Right kidney (tissue), 1 donor: Measurements from ENCODE around the gene TLR9.

ENCODE experiments used
- DNase-seq: peaks from one replicate; pipeline ENCODE4 v3.0.0-alpha.2; 2016

TLR9 gene

DNA sequence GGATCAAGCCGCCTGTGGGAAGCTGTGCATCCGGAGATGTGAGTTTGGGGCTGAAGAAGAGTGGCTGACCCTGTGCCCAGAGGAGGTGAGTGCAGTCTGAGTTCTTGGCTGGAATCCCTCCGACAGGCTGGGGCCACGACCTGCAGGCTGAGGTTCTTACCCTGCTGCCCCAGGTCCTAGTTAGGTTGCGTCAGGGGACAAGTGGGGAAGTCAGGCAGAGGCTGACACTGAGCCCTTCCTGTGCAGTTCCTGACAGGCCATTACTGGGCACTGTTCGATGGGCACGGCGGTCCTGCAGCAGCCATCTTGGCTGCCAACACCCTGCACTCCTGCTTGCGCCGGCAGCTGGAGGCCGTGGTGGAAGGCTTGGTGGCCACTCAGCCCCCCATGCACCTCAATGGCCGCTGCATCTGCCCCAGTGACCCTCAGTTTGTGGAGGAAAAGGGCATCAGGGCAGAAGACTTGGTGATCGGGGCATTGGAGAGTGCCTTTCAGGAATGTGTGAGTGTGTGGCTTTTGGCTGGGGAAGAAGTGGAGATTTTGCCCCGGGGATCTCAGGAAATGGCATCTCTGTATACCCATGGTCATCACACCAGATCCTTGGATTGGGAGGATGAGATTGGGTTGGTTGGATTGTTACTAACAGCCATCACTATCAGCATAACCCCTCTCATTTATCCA, 21.4 kb upstream of the TLR9 start:
- DNase-seq = peak; percentile 1

- no peak for DNase-seq
Observed at GRCh38 chr3:52246264-52246620, 20.8 kb upstream of the TLR9 start.

- peak; percentile 73 for DNase-seq
Observed at GRCh38 chr3:52245322-52246263, 20.1 kb upstream of the TLR9 start, which contains the start of gene PPM1M. Gene PPM1M, plus strand, starts transcription at chr3:52245759. Its CDS starts 66 bp downstream, at chr3:52245825.

DNA sequence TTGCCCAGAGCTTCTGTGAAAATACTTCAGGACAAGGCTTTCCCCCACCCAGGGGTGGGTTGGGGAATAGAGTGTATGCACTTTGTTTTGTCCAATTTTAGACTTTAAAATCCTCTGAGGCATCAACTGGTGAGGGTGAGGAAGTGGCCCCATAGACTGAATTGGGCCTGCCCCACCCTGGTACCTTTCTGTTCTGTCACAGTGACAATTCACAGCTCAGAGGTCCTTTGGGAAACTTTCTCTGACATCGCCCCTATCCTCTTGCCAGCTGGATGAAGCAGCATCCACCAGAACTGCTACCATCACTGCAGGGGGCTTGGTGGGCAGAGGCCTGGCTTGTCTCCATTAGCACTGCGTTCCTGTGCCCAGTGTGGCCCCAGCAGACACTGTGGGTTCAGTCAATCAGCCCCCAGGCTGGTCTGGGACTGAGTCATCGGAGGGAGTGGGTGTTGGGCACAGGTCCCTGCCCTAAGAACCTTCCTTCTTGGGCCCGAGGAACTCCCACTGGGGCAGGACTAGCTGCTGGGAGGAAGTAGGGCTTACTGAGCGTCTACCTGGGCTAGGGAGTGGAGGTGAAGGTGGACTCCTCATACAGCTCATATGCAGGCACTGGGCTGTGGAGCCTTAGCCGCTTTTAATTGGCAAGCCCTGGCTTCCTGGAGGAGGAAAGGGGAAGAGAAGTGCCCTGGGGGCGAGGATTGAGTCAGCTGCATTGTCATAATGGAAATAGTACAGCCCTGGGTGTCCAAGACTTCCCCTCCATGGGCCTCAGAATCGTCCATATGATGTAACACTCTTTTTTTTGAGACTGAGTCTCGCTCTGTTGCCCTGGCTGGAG, 18.6 kb upstream of the TLR9 start:
- DNase-seq = peak; percentile 1

GRCh38 chr3:52242039-52242438, 16.6 kb upstream of the TLR9 start:
- no peak for DNase-seq

DNA sequence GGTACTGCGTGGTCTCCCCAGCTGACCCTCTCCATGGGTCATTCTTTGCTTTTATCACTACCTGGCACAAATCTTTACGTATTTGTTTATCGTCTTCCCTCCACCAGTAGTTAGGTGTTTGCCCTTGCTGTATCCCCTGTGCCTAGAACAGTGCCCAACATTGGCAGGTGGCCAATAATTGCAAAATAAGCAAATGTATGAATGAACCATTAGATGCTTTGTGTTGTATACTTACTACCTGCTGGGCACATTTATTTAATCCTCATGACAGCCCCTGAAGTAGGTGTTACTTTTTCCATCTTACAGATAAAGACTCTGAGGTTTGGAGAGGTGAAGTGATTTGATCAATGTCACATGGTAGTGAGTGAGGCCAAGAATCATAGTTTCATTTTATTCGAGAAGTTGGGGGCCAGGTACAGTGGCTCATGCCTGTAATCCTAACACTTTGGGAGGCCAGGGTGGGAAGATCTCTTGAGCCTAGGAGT, 15.5 kb upstream of the TLR9 start:
- DNase-seq = no peak

DNA sequence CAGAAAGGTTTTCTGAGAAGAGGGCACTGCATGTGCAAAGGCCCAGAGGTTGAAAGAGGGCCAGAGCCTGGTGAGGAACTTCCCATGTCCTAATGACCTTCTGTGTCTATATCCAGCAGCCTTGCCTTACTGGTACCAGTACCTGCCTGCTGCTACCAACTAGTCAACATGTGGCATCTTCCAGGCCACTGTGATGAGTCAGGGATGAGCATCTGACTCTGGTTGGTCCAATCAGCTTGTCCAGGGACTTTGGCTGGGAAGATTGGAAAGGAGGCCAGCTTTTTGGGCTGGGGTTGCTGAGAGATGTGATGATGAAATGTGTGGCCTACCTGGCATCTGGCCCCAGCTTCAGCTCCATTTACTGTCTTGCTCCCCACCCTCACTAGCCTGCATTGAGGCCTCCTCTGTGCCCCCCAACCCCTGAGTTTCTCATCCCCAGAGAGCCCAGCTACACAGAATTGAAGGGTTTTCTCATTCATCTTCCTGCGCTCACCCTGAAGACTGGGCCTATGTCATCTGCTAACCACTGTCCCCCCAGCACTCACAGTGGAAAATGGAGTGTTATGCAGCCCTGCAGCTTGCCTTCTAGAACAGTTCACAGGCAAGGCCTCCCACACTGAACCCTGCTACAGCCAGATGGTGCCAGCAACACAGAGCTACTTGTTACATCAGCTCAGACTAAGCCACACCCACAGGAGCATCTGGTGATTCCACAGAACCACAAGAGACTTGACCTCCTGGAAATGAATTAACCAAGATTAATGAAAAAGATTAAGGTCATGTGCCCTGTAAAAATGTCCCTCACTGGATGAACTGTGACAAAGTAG, 14.8 kb upstream of the TLR9 start:
- no peak for DNase-seq

GRCh38 chr3:52238761-52239701, 13.6 kb upstream of the TLR9 start, which contains the start of gene TWF2:
Gene TWF2, minus strand, starts transcription at chr3:52239158. Its CDS starts 142 bp downstream, at chr3:52239016.
- DNase-seq = peak; percentile 92

GRCh38 chr3:52238193-52238760, 12.8 kb upstream of the TLR9 start:
- no peak for DNase-seq

- no peak for DNase-seq
Observed at GRCh38 chr3:52237657-52238172, 12.3 kb upstream of the TLR9 start.

DNA sequence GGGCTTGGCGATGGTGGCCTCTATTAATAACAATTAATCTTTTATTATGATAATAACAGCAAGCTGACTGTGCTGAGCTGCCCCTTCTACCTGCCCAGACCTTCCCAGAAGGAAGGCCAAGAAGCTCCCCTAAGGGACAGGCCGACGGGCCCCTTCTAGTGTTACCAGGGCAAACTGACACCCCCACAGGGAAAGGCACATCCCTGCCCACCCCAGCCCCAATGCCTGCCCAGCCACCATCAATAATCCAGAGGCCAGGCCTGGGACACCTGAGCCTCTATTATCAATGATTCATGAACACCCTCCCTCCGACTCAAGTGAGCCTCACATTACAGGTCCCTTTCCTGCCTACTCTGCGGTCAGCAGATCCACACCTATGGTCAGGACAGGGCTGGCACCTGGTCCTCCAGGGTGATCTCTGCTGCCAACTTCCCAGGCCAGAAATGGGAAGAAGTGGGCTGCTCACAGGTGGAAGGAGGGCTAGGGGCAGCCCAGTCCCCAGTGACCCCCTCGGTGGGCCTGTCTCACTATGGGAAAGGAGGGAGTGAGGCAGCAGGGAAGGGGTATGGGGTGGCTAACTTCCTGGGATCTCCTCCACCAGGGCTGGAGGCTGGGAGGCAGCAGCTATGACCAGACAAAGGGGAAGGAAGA, 11.7 kb upstream of the TLR9 start:
- DNase-seq = peak; percentile 24

DNA sequence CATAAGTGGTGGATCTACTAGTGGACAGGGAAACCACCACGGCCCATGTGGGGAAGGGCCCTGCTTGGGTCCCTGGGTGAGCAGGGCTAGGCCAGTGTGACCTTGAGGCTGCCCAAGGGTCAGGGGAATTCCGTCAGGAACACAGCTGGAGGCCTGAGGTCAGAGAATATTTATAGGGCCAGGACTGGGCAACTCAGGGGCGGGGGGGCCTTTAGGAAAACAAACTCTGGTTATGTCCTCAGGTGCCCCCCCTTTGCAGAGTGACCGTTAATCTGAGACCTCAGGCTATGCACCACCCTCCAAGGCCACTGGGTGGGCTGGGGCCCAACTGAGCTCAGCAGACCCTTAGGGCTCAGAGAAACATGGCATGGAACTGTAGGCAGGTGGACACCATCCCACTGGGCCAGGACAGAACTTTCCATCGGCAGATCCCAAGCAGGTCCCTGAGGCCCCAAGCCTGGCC, 11.0 kb upstream of the TLR9 start:
- DNase-seq = no peak

- DNase-seq = no peak
Observed at GRCh38 chr3:52234516-52235447, 9.3 kb upstream of the TLR9 start.

DNA sequence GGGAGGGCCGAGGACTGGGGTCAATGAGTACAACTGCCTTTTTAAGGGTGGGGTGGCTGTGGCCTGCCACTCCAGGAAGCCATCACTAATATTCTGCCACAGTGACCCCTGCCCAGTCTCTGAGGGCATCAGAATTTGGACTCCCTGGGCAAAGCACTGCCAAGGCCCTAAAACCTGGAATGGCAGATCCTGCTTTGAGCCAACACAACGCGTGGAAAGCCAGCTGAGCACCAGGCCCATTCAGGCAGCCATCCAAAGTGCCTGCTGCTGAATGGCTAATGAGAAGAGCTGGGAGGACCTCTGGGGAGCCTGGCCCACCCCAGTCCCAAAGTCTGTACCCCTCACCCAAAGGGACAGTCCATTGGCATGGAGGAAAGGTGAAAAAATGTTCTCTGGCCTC, 8.5 kb upstream of the TLR9 start:
- no peak for DNase-seq

DNA sequence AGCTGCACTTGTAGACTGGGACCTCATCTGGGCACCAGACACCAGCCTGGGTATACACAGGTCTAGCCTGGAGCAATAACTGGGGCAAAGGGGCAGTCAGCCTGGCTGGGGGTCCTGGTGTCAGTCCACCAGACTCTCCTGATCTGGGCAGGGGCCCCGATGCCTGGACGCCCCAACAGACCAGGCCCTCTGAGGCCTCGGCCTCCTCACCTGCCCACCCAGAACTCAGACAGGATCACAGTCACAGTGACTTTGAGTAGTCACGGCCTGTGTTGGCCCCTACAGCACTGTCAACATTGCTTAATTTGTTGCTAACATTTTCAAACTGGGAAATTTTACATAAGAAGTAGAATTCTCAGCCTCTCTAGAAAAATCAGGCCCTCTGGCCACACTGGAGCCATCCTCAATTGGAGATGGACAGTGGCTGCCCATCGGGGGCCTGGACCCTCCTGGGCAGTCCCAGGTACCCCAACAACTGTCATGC, 7.7 kb upstream of the TLR9 start:
- DNase-seq = no peak

- DNase-seq = no peak
Observed at GRCh38 chr3:52232279-52233107, 7.0 kb upstream of the TLR9 start.
